T-helper 9 cell (primary cell): ENCODE measurements around the gene KRT40.

Source experiments
- DNase-seq: peaks from one replicate; pipeline ENCODE4 v3.0.0-alpha.2; 2020

KRT40 gene

DNA sequence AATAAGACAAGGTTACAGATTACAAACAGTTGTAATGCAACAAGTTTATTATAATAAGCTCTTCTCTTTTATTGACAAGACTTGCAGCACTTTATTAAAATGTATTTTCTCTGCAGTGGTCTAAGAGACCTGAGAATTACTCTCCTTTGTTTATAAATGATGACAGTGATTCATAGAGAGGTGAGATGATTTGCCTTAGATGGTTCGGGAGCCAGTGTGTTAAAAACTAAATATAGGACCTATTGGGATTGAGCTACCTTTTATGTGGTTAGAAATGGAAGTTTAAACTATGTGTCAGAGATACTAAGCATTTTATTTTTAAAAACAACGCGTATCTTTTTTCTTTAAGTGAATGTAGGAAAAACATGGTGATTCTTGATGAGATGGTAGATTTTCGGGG lies 12.7 kb upstream of the KRT40 start:
- no peak for DNase-seq

DNA sequence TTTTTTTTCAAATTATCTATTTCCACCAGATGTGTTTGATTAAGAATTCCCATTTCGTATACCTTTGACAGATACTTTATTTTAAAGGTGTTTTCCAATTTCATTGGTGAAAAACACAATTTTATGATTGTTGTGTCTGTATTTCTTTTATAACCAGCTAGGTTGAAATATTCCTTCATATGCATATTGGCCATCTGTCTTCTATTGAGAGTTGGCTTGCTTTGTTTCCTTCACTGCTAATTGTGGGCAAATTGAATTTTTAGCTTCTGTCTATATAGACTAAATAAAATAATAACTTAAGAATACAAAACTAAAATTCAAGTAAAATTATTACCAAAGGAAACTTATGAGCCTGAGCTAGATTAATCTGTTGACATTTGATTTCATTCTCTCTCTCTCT lies 11.0 kb upstream of the KRT40 start:
- no peak for DNase-seq

DNA sequence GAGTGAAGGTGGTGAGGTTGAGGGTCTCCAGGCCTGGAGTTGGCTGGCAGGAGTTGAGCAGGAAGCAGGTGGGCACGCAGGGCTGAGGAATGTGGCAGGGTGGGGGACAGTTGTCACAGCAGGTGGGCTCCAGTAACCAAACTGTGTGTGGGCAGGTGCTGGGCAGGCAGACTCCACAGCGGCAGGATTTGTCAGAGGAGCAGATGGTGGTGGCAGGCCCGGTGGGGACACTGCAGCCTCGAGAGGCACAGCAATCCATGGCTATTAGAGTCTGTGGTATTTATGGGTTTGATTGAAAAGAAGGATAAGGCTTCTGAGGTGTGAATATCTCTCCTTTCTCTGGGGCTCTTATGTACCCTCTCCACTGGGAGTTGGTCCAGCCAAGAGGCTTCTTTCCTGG lies 9.7 kb upstream of the KRT40 start, which contains the start of gene KRTAP3-3:
Gene KRTAP3-3 (minus strand): TSS at position 326 of the 400 bp plus-strand sequence. CDS start 67 bp downstream, at position 259.
- DNase-seq: no peak

DNA sequence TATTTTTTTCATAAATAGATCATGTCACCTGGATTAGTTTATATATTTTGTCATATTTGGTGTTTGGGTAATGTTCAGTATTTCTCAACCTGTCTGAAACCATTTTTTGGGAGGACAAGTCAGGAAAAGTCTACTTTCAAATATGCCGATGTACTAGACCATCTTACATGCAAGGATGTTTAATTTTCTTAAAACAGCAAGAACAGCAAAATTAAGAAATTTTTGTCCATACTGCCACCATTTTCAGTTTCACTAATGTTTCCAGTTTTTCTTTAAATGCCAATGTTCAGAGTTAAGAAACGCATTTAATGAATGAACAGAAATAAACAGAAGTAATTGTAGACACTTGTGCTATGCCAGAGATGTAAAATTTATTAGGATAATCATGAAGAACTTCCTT lies 9.0 kb upstream of the KRT40 start:
- DNase-seq: no peak

DNA sequence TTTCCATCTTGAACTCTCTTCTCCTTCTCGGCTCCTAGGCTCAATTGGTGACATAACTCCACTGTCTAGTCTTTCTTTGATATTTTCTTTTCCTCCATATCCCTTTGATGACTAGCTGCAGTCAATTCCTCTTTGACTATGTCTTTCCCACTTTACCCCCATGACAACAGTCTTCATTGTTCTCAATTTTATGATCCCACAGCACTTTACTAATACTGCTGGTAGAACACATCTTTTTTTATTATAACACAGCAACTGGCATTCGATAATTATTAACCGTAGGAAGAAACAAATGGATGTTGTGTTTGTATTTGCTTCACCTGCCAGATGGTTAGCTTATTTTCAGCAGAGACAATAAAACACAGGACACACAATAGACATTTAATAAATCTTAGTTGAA lies 8.5 kb upstream of the KRT40 start:
- no peak for DNase-seq

DNA sequence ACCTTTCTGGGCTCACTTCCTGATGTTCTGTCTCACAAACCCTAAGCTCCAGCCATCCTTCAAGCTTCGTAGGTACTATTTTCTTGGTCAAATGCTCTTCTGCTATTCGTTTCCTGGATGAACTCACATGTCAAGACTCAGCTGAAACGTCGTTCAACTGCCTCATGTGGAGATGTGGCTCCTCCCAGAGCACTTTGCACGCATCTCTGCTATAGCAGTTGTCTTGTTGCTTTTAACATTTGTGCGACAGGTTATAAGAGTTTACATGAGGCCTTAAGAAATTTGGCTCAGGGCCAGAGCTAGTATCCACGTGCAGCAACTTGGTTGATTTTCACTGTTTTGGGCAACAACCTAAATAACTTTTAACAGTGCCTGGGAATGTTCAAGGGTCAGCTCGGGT lies 2.8 kb upstream of the KRT40 start:
- DNase-seq: no peak

DNA sequence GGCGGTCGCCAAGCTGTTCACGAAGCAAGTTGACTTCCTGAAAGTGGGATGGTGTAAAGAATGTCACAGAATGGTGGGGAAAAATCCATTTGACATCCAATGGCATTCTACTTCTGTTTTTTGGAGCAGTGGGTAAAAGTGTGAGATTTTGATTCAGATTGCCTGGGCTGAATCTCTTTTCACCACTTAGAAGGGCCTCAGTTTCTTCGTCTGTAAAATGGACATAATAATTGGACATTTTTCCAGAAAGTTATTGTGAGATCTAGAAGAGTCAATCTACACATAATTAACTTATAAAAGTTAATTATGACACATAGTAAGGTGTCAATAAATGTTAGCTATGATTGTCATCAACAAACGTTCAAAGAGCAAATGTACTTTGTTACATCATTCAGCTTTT lies 3.0 kb downstream of the KRT40 start:
- DNase-seq: no peak

DNA sequence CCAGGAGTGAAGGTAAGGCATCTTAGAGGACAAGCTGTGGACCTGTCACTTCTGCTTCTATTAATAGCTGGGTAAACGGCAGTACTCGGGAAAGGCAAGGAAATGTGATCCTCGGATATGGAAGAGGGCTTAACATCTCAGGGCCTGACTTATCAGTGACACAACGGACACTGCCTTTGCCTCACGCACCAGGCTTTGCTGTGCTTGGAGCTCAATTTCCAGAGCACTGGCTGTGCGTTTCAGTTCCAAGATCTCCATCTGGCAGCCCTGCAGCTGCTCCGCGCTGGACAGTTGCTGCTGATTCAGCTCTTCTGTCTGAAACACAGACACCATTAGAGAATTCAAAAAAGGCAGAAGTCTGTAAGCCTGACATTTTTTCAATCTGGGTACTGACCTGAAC lies 3.5 kb downstream of the KRT40 start:
- no peak for DNase-seq

DNA sequence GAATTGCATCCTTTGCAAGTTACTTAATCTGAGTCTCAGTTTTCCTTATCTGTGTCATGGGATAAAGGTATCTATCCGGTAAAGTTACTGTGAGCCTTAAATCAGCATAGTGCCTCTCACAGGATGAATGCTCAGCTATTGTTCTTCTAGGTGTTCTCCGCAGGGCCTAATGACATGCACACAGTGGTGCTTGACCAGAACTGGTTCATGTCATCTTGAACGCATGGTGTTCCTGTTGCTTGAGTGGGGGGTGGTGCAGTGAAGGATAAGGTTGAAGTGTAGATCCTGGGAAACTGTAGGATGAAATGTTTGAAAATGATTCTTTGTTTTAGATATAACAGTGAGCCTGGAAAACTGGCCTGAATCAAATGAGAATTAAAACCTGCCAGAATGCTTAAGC lies 4.0 kb downstream of the KRT40 start:
- DNase-seq: no peak

DNA sequence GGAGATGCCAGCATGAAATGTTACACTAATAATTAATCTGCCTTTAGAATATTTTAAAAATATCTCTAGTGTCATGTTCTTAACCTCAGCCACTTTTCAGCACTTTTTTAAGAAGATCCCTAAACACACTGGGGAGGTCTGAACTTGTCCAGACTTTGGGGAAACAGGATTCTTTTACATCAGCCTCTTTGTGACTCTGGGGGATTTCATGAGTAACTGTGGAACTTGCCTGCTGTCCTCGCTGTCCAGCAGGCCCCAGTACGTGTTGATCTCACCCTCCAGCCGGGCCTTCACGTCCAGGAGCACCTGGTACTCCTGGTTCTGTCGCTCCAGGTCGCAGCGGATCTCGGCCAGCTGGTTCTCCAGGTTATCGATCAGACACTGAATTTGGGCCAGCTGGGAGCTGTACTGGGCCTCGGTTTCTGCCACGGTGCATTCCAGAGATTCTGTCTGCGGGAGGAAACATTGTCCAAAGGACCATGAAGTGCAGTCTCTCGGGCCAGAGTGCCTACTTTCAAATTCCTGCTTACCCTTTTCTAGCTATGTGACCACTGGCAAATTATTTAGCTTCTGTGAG lies 5.5 kb downstream of the KRT40 start:
- DNase-seq: no peak

DNA sequence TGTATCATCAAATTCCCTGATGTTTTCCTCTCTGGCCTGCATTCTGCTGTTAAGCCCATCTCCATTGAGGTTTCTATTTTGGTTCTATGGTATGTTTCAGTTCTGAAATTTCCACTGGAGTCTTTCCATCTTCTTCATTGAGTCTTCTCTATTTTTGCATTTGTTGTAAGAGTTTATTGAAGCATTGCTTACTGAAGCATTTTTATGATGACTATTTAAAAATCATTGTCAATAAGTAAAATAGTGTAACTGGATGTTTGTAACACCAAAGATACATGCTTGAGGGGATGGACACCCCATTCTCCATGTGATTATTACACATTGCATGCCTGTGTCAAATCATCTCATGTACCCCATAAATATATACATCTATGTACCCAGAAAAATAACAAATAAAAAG lies 8.6 kb downstream of the KRT40 start:
- no peak for DNase-seq

DNA sequence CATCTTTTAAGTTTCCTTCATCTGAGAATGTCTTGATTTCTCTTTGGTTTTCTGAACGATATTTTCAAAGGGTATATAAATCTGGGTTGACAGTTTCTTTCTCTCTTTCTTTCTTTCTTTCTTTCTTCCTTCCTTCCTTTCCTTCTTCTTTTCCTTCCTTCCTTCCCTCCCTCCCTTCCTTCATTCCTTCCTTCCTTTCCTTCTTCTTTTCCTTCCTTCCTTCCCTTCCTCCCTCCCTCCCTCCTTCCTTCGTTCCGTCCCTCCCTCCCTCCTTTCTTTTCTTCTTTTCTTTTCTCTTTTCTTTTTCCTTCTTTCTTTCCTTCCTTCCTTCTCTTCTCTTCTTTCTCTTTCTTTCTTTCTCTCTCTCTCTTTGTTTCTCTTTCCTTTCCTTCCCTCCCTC lies 9.8 kb downstream of the KRT40 start:
- no peak for DNase-seq

DNA sequence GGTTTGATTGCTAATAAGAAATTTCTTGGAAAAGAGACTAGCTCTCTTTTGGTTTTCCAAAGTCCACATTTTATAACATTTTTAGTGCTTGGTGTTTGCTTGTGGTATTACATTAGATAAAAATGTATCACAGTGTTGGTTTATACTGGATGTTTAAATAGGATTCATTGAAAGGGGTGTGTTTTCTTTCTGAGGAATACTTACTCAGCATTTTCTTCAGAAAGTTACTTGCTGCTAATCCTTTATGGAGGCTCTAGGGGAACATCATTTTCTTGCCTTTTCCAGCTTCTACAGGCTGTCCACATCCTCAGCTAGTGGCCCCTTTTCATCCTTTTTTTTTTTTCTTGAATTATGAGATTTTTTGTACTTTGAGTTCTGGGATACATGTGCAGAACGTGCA lies 16.5 kb downstream of the KRT40 start:
- no peak for DNase-seq

DNA sequence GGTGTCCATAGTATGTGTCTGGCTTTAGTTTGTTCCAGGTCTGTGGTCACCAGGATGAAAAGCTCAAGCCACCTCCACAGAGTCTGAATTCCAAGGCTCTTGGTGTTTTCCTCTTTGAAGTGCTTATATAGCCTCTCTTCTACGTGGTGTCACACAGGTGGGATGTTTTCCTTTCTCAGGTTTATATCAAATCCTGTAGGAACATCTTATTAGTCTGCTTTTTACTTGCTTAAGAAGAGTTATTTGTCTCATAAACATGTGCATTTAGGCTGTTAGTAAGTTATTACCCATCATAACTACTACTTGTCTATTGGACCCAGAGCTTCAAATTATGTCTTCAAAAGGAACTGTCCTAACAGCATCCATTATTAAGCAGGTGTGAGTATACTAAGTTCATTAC lies 17.3 kb downstream of the KRT40 start, which contains the start of gene KRT39:
Gene KRT39 (minus strand): TSS at position 101 of the 400 bp plus-strand sequence. CDS start 92 bp downstream, at position 9.
- DNase-seq: no peak

DNA sequence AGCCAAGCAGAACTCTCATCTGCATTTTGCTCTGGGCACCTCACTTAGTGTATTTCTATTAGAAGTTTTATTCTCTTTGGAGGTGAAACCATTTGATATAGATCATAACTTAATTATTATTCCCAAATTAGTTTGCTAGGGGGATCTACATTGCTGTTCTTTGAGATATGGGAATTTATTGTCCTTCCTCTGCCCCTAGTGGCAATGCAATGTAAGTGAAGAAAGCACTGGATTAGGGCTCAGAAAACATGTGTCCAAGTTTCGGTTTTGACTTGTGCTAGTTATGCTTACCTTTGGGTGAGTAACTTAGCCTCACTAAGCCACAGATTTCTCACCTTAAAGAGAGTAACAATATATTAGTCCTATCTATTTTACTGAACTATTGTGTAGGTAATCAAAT lies 20.3 kb downstream of the KRT40 start:
- no peak for DNase-seq

DNA sequence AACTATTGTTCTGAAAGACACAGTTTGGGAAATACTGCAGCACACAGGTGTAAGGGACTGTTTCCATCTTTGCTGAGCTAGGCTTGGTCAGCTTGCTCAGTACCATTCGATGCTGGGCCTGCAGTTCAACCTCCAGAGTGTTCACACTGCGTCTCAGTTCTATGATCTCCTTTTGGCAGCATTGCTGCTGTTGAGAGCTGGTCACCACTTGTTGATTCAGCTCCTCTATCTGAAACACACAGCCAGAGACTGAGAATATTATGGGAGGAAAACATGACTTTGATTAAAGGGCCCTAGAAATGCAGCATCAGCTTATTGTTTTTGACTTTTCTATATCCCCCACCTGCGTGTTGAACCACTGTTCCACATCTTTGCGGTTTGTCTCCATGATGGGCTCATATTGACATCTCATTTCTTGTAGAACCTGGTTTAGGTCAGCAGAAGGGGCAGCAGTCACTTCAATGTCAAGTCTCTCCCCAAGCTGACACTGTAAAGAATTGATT lies 22.0 kb downstream of the KRT40 start:
- DNase-seq: no peak

DNA sequence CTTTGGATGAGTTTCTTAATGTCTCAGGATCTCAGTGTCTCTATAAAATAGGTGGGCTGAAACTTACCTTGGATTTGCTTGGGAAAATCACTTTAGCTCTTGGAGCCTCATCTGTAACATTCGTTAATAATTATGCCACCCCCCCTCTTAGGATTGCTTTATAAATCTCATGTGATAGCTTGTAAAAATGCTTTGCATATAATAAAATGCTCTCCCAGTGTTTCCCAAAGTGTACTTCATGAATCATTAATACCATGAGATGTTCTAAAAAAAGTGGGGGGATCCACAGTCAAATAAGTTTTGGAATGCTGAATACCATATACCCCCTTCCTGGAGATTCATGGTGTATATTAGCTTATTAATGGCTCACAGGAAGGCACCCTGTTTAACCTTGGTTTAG lies 22.5 kb downstream of the KRT40 start:
- DNase-seq: no peak

DNA sequence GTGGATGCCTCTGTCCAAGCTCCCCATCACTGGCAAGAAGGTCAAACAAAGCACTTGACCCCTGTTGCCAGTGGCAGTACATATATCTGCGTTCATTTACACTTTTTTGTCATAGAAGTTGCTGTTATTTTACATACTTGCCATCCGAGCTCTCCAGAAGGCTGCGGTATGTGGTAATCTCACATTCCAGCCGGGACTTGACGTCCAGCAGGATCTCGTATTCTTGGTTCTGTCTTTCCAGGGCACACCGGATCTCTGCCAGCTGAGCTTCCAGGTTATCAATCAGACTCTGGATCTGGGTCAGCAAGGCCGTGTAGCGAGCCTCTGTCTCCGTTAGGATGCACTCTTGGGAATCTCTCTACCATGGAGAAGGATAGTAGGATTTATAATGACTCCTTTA lies 24.0 kb downstream of the KRT40 start:
- DNase-seq: no peak

DNA sequence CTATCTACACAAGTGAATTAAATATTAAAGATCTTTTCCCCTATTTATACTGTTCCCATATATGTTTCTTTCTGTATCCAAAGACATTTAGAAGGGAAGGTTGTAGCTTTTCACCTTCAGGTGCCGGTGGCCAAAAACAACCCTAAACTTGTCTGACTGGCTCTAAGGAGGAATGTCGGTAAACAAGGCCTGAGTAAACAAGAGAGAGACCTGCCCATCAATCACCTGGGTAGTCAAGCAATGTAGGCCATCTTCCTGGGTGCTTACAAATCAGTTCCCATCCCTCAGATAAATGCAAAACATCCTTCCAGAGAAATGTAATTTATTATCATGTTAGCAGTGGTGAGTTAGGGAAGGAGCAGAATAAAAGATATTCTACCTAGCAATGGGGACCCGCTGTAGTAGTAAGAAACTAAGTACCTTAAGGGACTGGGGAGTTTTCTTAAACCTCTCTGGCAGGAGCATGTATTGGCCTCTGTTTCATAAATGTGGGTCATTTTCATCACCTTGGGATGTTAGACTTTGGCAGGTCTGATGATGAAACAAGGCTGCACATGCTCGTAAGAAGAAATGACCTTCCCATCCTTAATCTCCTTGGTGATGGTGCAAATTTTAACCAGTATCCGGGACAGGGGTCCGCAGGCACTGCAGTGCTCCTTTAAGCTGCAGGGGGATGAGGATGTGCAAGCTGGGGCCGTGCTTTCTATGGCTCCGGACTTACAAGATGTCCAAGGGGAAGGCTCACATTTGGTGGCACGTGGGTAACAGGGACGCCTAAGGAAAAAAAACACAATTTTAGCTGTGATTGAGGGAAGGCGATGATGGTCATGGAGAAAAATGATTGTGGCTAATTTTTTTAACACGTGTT lies 25.8 kb downstream of the KRT40 start:
- DNase-seq: no peak

DNA sequence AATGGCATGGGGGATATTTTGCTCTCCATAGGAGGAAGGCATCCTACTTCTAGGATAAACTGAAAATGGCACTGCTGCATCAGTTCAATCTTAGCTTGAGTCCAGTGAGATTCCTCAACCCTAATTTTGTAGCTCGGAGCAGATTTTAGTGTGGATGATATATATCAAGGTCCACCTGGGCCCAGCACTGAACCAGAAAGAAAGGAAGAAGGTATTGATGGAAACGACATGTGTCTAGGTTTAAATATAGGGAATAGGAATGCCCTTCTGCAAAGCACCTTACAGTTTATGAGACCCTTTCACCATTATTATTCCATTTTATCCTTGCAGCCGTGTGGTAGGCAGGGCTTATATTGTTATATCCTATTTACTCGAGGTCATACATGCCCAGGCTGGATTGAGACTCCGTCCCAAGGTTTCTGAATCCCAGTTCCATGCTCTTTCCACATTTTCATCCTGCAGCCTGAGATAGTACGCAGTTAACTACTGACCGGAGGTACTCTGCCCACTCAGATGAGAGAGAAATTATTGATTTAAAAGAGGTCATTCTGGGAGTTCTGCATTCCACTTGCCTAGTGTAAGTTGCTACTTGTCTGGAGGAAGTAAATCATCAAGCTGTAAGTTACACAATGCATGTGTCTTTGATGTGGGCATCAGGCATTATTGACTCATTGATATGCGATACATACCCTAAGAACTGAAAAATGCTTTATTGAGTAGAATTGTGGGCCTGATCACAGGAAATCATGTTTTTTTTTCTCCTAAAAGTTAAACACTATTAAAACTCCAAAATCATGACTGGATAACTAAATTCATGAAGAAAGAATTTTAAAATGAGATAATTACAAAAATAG lies 27.5 kb downstream of the KRT40 start:
- no peak for DNase-seq

DNA sequence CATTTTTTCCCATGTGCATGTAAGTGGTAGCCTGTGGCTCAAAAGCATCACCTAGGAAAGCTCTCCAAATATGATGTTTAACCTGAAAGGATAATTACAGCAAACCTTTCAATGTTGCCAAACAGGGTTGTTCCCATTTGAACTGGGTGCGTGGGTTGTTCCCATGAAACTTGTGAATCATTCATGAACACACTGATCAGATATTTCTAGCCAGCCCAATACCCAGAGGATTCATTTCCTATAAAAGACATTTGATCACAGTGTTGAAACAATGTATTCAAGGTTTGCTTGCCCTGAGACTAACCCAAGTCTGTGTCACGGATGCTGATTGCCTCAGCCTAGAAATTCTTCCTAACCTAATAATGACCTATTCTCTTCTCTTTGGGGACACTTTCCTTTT lies 30.2 kb downstream of the KRT40 start:
- no peak for DNase-seq

DNA sequence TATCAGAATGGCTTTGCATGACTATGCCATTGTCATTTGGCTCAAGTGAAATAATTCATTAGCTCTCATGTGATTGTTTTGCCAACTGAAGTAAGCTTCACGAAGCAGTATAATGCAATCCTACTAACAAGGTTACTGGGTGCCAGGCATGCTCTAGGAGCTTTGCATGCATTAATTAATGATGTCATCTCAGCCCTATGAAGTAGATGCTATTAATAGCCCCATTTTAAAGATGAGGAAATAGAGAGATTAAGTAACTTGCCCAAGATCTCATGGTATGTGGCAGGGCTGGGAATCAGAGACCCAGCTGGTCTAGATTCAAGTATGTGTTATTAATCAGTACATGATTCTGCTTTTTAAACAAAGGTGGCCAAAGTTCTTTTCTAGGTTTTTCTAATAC lies 31.5 kb downstream of the KRT40 start:
- DNase-seq: no peak

DNA sequence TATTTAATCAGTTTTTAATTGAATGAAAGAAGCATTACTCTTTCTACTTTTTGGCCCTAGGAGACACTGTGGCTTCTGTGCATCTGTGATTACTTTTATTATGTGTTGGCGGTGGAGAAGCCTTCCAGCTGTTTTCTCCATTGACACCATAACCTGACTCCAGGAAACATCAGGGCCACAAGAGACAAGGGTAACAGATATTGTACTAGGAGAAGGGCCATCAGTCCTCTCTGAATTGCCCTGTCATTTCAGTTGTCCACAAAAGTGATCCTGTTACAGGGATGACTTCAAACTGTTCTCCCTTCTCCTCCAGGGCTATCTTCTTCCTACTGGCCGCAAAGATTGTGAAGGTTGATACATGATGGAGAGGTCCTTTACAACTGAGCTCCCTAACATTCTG lies 32.0 kb downstream of the KRT40 start:
- DNase-seq: no peak
